ENCODE results near the gene NUP93. TPM values are rescaled to one million over a fixed set of nuclear protein-coding genes. Genes with fewer than 3 reads are reported as not detected.
"Not testable (repeated sequence)": the region's sequence is repeated elsewhere in the genome, so short reads cannot be mapped to it uniquely, and the experiment has no call there.

Gene NUP93
- polyA plus RNA-seq, 2 of the 4 experiments (the other 2 are of a cell fraction), result 87.3 to 91.4 TPM

DNA sequence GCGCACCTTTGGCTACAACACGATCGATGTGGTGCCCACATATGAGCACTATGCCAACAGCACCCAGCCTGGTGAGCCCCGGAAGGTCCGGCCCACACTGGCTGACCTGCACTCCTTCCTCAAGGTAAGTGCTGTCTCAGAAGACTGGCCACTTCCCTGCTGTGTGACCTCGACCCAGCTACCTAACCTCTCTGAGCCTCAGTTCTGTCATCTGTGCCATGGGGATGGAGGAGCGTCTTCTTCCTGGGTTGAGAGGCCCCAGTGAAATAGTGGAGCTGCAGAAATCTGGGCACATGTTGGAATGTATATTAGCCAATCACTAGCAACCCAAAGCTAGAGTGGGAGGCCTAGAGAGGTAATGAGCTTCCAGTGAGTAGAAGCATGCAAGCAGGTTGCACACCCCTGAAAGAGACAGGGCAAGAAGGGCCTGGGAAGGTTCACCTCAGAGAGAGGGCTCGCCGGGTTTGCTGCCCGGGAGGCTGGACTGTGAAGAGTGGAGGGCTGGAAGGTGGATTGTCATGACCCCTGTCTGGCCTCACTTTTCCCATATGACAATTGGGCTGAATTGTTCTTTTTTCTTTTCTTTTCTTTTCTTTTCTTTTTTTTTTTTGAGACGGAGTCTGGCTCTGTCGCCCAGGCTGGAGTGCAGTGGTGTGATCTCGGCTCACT lies 135.6 kb downstream of the NUP93 start (continued):
- TF ChIP-seq, protein P1, sequence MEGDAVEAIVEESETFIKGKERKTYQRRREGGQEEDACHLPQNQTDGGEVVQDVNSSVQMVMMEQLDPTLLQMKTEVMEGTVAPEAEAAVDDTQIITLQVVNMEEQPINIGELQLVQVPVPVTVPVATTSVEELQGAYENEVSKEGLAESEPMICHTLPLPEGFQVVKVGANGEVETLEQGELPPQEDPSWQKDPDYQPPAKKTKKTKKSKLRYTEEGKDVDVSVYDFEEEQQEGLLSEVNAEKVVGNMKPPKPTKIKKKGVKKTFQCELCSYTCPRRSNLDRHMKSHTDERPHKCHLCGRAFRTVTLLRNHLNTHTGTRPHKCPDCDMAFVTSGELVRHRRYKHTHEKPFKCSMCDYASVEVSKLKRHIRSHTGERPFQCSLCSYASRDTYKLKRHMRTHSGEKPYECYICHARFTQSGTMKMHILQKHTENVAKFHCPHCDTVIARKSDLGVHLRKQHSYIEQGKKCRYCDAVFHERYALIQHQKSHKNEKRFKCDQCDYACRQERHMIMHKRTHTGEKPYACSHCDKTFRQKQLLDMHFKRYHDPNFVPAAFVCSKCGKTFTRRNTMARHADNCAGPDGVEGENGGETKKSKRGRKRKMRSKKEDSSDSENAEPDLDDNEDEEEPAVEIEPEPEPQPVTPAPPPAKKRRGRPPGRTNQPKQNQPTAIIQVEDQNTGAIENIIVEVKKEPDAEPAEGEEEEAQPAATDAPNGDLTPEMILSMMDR (IDR thresholded peaks at IDR 0.05), result no peak
- TF ChIP-seq CBX2 (IDR thresholded peaks at IDR 0.05; ENCODE audit: borderline replicate concordance, low read depth), result no peak

DNA sequence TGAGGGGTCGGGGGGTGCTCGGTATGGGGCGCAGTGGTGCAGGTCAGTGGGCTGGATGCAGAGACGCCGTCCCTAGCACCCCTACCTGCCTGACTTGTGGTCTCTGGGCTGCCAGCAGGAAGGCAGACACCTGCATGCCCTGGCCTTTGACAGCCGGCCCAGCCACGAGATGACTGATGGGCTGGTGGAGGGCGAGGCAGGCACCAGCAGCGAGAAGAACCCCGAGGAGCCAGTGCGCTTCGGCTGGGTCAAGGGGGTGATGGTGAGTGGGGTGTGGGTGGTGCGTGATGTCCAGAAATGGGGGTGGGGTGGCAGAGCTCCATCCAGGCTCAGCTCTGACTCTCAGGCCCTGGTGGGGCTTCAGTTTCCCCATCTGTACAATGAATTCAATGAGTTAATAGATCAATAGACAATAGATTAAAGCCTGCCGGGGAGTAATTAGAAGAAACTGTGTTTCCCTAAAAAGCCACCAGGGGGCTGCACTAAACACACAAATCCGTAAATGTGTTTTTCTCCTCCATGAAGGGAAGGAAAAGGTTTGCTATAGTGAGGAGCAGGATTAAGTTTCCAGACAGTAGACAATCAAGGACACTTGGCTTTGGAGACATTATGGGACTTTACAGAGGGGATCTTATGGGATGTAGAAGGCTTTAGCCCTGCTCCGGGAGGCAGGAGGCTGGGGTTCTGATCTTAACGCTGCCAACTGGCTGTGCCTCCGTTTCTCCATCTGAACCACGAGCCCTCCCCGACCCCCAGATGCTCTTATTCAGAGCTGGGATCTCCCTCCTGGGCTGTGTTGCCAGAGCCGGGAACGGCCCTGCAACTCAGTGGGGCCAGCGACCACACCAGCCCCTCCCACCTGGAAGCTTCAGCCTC lies 137.3 kb downstream of the NUP93 start:
- Histone ChIP-seq H3K9me3 (no peaks in the 10 kb centered on the region), H3K4me3 (no peak overlapping the region), H3K4me2 (no peak overlapping the region), H3K4me1 (no peaks in the 10 kb centered on the region), H3K27ac (peak overlapping the region in 1 of 2 experiments; percentile 53; a peak in 3 of 6 replicates)
- WGBS (ENCODE audit: missing lambda C conversion rate), result 45% methylated on average over 15 of the region's 23 CpGs
- POLR2A ChIA-PET, result interaction anchor here (0.8 to 1.5 kb wide), 2 partner anchors 65 to 66 kb away, joined by 3 to 4 read pairs; partner anchors contain the start of gene HERPUD1
- peak; percentile 60 to 66 for DNase-seq (ENCODE audit: low read depth in 1 of 2, low spot score in 1 of 2)
- ATAC-seq, result peak in 1 of 2 experiments; percentile 49; a peak in 3 of 6 replicates
- CTCF ChIA-PET, result interaction anchor here (0.6 to 11.0 kb wide), 41 partner anchors 9 to 522 kb away, joined by 3 to 146 read pairs (median 4); no protein-coding TSS in a partner anchor
- TF ChIP-seq SMC3 (IDR thresholded peaks at IDR 0.05) (peak; percentile 77), RAD21 (conservative IDR thresholded peaks at IDR 0.05 in 1 of 2, IDR thresholded peaks at IDR 0.05 in 1 of 2) (peak; percentile 60 to 68), HOXB5 (CRISPR knock-in tag; IDR thresholded peaks at IDR 0.05) (no peak), ZFP36 (IDR thresholded peaks at IDR 0.05; ENCODE audit: borderline replicate concordance, partially characterized antibody) (no peak)
- TF ChIP-seq, protein P2, sequence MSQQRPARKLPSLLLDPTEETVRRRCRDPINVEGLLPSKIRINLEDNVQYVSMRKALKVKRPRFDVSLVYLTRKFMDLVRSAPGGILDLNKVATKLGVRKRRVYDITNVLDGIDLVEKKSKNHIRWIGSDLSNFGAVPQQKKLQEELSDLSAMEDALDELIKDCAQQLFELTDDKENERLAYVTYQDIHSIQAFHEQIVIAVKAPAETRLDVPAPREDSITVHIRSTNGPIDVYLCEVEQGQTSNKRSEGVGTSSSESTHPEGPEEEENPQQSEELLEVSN (IDR thresholded peaks at IDR 0.05; ENCODE audit: borderline replicate concordance, low read depth), result no peak
- TF ChIP-seq, protein P1 (IDR thresholded peaks at IDR 0.05), result peak; percentile 71
- no peak for FAIRE-seq

DNA sequence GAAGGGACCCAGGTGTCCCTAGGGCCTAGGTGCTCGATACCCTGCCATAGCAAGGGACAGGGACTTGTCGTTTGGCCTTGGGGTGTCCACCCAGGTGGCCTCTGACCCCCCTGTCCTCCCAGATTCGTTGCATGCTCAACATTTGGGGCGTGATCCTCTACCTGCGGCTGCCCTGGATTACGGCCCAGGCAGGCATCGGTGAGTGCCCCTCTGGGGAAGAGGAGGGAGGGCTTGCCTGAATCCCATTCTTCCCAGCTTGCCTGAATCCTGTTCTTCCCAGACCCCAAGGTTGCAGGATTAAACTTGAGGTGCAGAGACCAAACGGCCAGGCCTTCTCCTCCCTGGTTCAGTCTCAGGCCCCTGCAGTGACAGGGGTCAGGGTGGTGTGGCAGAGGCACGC lies 138.2 kb downstream of the NUP93 start:
- Histone ChIP-seq H3K4me1 (no peaks in the 10 kb centered on the region), H3K4me3 (no peak overlapping the region), H3K4me2 (no peak overlapping the region), H3K9me3 (no peaks in the 10 kb centered on the region), H3K27ac (0 out of 6 replicates have a peak overlapping the region, but pooled peaks of 1 of the 2 experiments have one; percentile 53)
- no peak for ATAC-seq
- CTCF ChIA-PET, result interaction anchor here (0.6 to 11.0 kb wide), 24 partner anchors 8 to 523 kb away, joined by 3 to 146 read pairs (median 5); no protein-coding TSS in a partner anchor
- no peak for TF ChIP-seq BHLHE40 (IDR thresholded peaks at IDR 0.05; ENCODE audit: low read depth, low read length)
- TF ChIP-seq, protein P3, sequence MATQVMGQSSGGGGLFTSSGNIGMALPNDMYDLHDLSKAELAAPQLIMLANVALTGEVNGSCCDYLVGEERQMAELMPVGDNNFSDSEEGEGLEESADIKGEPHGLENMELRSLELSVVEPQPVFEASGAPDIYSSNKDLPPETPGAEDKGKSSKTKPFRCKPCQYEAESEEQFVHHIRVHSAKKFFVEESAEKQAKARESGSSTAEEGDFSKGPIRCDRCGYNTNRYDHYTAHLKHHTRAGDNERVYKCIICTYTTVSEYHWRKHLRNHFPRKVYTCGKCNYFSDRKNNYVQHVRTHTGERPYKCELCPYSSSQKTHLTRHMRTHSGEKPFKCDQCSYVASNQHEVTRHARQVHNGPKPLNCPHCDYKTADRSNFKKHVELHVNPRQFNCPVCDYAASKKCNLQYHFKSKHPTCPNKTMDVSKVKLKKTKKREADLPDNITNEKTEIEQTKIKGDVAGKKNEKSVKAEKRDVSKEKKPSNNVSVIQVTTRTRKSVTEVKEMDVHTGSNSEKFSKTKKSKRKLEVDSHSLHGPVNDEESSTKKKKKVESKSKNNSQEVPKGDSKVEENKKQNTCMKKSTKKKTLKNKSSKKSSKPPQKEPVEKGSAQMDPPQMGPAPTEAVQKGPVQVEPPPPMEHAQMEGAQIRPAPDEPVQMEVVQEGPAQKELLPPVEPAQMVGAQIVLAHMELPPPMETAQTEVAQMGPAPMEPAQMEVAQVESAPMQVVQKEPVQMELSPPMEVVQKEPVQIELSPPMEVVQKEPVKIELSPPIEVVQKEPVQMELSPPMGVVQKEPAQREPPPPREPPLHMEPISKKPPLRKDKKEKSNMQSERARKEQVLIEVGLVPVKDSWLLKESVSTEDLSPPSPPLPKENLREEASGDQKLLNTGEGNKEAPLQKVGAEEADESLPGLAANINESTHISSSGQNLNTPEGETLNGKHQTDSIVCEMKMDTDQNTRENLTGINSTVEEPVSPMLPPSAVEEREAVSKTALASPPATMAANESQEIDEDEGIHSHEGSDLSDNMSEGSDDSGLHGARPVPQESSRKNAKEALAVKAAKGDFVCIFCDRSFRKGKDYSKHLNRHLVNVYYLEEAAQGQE (IDR thresholded peaks at IDR 0.05), result no peak
- TF ChIP-seq, protein P4, sequence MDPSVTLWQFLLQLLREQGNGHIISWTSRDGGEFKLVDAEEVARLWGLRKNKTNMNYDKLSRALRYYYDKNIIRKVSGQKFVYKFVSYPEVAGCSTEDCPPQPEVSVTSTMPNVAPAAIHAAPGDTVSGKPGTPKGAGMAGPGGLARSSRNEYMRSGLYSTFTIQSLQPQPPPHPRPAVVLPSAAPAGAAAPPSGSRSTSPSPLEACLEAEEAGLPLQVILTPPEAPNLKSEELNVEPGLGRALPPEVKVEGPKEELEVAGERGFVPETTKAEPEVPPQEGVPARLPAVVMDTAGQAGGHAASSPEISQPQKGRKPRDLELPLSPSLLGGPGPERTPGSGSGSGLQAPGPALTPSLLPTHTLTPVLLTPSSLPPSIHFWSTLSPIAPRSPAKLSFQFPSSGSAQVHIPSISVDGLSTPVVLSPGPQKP (IDR thresholded peaks at IDR 0.05; ENCODE audit: low read depth, low read length), result no peak
- TF ChIP-seq SREBF2 (IDR thresholded peaks at IDR 0.05), result no peak
- TF ChIP-seq, protein P5, sequence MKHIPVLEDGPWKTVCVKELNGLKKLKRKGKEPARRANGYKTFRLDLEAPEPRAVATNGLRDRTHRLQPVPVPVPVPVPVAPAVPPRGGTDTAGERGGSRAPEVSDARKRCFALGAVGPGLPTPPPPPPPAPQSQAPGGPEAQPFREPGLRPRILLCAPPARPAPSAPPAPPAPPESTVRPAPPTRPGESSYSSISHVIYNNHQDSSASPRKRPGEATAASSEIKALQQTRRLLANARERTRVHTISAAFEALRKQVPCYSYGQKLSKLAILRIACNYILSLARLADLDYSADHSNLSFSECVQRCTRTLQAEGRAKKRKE (CRISPR knock-in tag; IDR thresholded peaks at IDR 0.05; ENCODE audit: low read depth), result no peak
- TF ChIP-seq KDM5A (IDR thresholded peaks at IDR 0.05), result no peak
- no peak for TF ChIP-seq ESRRA (IDR thresholded peaks at IDR 0.05; ENCODE audit: borderline replicate concordance, low read length)
- no peak for TF ChIP-seq RFX5 (IDR thresholded peaks at IDR 0.05)
- no peak for TF ChIP-seq POLR2A (IDR thresholded peaks at IDR 0.05; ENCODE audit: low read length)
- no peak for DNase-seq (ENCODE audit: low read depth in 1 of 2, low spot score in 1 of 2)
- WGBS (ENCODE audit: missing lambda C conversion rate), result 77% methylated on average over 9 of the region's 9 CpGs
- FAIRE-seq, result no peak
- POLR2A ChIA-PET, result interaction anchor here (0.8 to 1.5 kb wide), 2 partner anchors 64 to 65 kb away, joined by 3 to 4 read pairs; partner anchors contain the start of gene HERPUD1

DNA sequence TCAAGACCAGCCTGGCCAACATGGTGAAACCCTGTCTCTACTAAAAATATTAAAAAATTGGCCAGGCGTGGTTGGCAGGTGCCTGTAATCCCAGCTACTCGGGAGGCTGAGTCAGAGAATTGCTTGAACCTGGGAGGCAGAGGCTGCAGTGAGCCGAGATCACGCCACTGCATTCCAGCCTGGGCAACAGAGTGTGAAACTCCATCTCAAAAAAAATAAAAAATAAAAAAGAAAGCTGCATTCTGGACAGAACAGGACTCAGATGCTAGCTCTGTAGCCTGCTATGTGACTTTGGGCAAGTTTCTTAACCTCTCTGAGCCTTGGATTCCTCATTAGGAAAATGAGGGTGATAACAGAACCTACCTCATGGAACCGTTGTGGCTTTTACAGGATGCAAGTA lies 138.8 kb downstream of the NUP93 start:
- not testable (repeated sequence) for H3K4me2 ChIP-seq; H3K9me3 ChIP-seq; ATAC-seq; H3K4me3 ChIP-seq; DNase-seq (ENCODE audit: low read depth in 1 of 2, low spot score in 1 of 2); FAIRE-seq; H3K4me1 ChIP-seq; H3K27ac ChIP-seq
- POLR2A ChIA-PET, result interaction anchor here (1.5 kb wide), 1 partner anchor 63 kb away, joined by 4 read pairs; the partner anchor contains the start of gene HERPUD1
- WGBS (ENCODE audit: missing lambda C conversion rate), result 88% methylated on average over 5 of the region's 5 CpGs
- CTCF ChIA-PET, result interaction anchor here (0.6 to 11.0 kb wide), 6 partner anchors 15 to 201 kb away, joined by 3 to 146 read pairs (median 26); no protein-coding TSS in a partner anchor
